H1 (cell line): ENCODE measurements around the gene PPP2R3B. TPM values are rescaled to one million over a fixed set of nuclear protein-coding genes. Genes with fewer than 3 reads are reported as not detected.

Experiments
- CTCF ChIA-PET: fragments of 300-600 bp; sonication (Branson Sonifier 250); formaldehyde crosslinking; loops from one replicate; lab custom pipeline; 2021; ENCODE audit not compliant: partially characterized antibody; lab: Charles Lee
- POLR2A ChIA-PET: fragments of 300-600 bp; sonication (Branson Sonifier 250); formaldehyde crosslinking; loops from one replicate; lab custom pipeline; 2021; ENCODE audit warnings: inconsistent platforms; ENCODE audit not compliant: partially characterized antibody; lab: Charles Lee
- DNase-seq, 2 experiments: peaks; one replicate each; pipeline versions ENCODE4 v3.0.0 to v3.0.0-alpha.2; 2010 to 2022; ENCODE audit warnings: low spot score in 2 of 2, low read depth in 1 of 2, mixed read lengths in 1 of 2
- FAIRE-seq: peaks from 2 replicates; lab custom pipeline; 2011; peaks lifted over from hg19 to GRCh38; lab: Jason Lieb, UNC
- H2AFZ ChIP-seq: 2 replicates; pipeline ENCODE4 v1.8.1; 2012; ENCODE audit warnings: low read length, inconsistent platforms
- H2AK5ac ChIP-seq: 2 replicates; pipeline ENCODE4 v1.6.1; 2013; ENCODE audit warnings: low read depth, low read length
- H2BK120ac ChIP-seq: replicated peaks from 2 replicates; pipeline ENCODE3; 2013; ENCODE audit warnings: low read depth, low read length, inconsistent platforms
- H2BK12ac ChIP-seq: 2 replicates; pipeline ENCODE4 v1.6.1; 2013; ENCODE audit warnings: low read depth, low read length
- H2BK15ac ChIP-seq: 2 replicates; pipeline ENCODE4 v1.6.1; 2013; ENCODE audit warnings: low read length
- H2BK20ac ChIP-seq: 2 replicates; pipeline ENCODE4 v1.6.1; 2013; ENCODE audit warnings: low read length
- H2BK5ac ChIP-seq: 2 replicates; pipeline ENCODE4 v1.6.1; 2013; ENCODE audit warnings: low read depth, low read length
- H3K14ac ChIP-seq: 2 replicates; pipeline ENCODE4 v1.6.1; 2013; ENCODE audit warnings: inconsistent platforms; ENCODE audit not compliant: insufficient read length
- H3K18ac ChIP-seq: 2 replicates; pipeline ENCODE4 v1.6.1; 2013; ENCODE audit warnings: low read length; ENCODE audit errors: extremely low read depth
- H3K23ac ChIP-seq: 2 replicates; pipeline ENCODE4 v1.6.1; 2013; ENCODE audit warnings: inconsistent platforms; ENCODE audit not compliant: insufficient read length
- H3K23me2 ChIP-seq: 2 replicates; pipeline ENCODE4 v1.6.1; 2013; ENCODE audit warnings: low read depth, low read length
- H3K27ac ChIP-seq: 2 replicates; pipeline ENCODE4 v1.6.1; 2011; ENCODE audit warnings: low read depth, low read length, inconsistent platforms
- H3K27me3 ChIP-seq, 4 experiments: replicated peaks in 1 of 4; 1 replicate in 1 of 4; 2 replicates in 3 of 4; pipeline versions ENCODE4 v1.6.1 to v1.8.1; 2011 to 2013; ENCODE audit warnings: low read length in 3 of 4, mild to moderate bottlenecking in 3 of 4, inconsistent platforms in 2 of 4, mixed read lengths in 2 of 4, moderate library complexity in 1 of 4; ENCODE audit not compliant: control insufficient read depth in 3 of 4, insufficient read depth in 3 of 4; ENCODE audit errors: extremely low read depth in 1 of 4
- H3K36me3 ChIP-seq, 4 experiments: 2 replicates each; pipeline versions ENCODE4 v1.6.1 to v1.8.1; 2011 to 2013; ENCODE audit warnings: mild to moderate bottlenecking in 4 of 4, low read length in 3 of 4, moderate library complexity in 2 of 4, control low read depth in 1 of 4, inconsistent platforms in 1 of 4; ENCODE audit not compliant: insufficient read depth in 4 of 4, control insufficient read depth in 2 of 4
- H3K4ac ChIP-seq: replicated peaks from 2 replicates; pipeline ENCODE3; 2013; ENCODE audit warnings: low read length, low read depth, mixed read lengths, inconsistent platforms; ENCODE audit not compliant: insufficient read length
- H3K4me1 ChIP-seq, 4 experiments: replicated peaks in 1 of 4; 1 replicate in 1 of 4; 2 replicates in 3 of 4; pipeline versions ENCODE4 v1.6.1 to v1.8.1; 2011 to 2013; ENCODE audit warnings: low read length in 3 of 4, inconsistent platforms in 2 of 4, mixed read lengths in 1 of 4; ENCODE audit not compliant: insufficient read depth in 4 of 4, control insufficient read depth in 3 of 4
- H3K4me2 ChIP-seq, 2 experiments: 2 replicates each; pipeline versions ENCODE4 v1.6.1 to v1.8.1; 2011 to 2013; ENCODE audit warnings: low read depth in 2 of 2, low read length in 2 of 2, control low read depth in 1 of 2, inconsistent platforms in 1 of 2, mild to moderate bottlenecking in 1 of 2; ENCODE audit not compliant: insufficient read depth in 1 of 2
- H3K4me3 ChIP-seq, 4 experiments: fragments of 200-600, 300-600 bp in 1 of 4; sonication (generic), shearing (Covaris generic), sonication (Bioruptor Twin) in 1 of 4; 2 replicates each; pipeline versions ENCODE4 v1.5.1 to v1.8.1; 2011 to 2016; ENCODE audit warnings: low read length in 4 of 4, low read depth in 3 of 4, control low read depth in 2 of 4, inconsistent platforms in 2 of 4, mild to moderate bottlenecking in 2 of 4, mixed read lengths in 1 of 4, moderate library complexity in 1 of 4; ENCODE audit not compliant: insufficient read depth in 2 of 4; ENCODE audit errors: extremely low read depth in 1 of 4
- H3K56ac ChIP-seq: replicated peaks from 2 replicates; pipeline ENCODE3; 2013; ENCODE audit warnings: low read depth, mild to moderate bottlenecking, mixed read lengths, low read length, inconsistent platforms; ENCODE audit not compliant: insufficient read length
- H3K79me1 ChIP-seq: 2 replicates; pipeline ENCODE4 v1.6.1; 2013; ENCODE audit warnings: low read depth, low read length, control low read depth
- H3K79me2 ChIP-seq, 2 experiments: 2 replicates each; pipeline versions ENCODE4 v1.6.1 to v1.8.1; 2012 to 2013; ENCODE audit warnings: low read length in 2 of 2, mild to moderate bottlenecking in 2 of 2, inconsistent platforms in 1 of 2; ENCODE audit not compliant: insufficient read depth in 2 of 2, control insufficient read depth in 1 of 2
- H3K9ac ChIP-seq, 4 experiments: replicated peaks in 1 of 4; 1 replicate in 1 of 4; 2 replicates in 3 of 4; pipeline versions ENCODE4 v1.6.1 to v1.8.1; 2011 to 2013; ENCODE audit warnings: low read depth in 3 of 4, low read length in 3 of 4, control low read depth in 2 of 4, mild to moderate bottlenecking in 2 of 4, moderate library complexity in 2 of 4, inconsistent platforms in 1 of 4; ENCODE audit errors: extremely low read depth in 1 of 4
- H3K9me3 ChIP-seq, 2 experiments: 2 replicates each; pipeline versions ENCODE4 v1.6.1 to v1.8.1; 2012 to 2013; ENCODE audit warnings: mild to moderate bottlenecking in 2 of 2, moderate library complexity in 2 of 2, control low read depth in 1 of 2, inconsistent platforms in 1 of 2, low read depth in 1 of 2, low read length in 1 of 2, mixed read lengths in 1 of 2; ENCODE audit not compliant: insufficient read depth in 2 of 2
- H4K20me1 ChIP-seq, 2 experiments: replicated peaks in 1 of 2; 2 replicates each; pipeline versions ENCODE3 to v1.8.1; 2011 to 2013; ENCODE audit warnings: inconsistent platforms in 2 of 2, low read length in 2 of 2, mild to moderate bottlenecking in 1 of 2; ENCODE audit not compliant: insufficient read depth in 2 of 2, control insufficient read depth in 1 of 2
- H4K5ac ChIP-seq: 2 replicates; pipeline ENCODE4 v1.6.1; 2013; ENCODE audit warnings: low read length, low read depth, mixed read lengths, inconsistent platforms; ENCODE audit not compliant: insufficient read length
- H4K8ac ChIP-seq: 2 replicates; pipeline ENCODE4 v1.8.0; 2013; ENCODE audit warnings: mild to moderate bottlenecking, moderate library complexity, low read length, inconsistent platforms; ENCODE audit not compliant: insufficient read depth; ENCODE audit errors: extremely low read depth
- H4K91ac ChIP-seq: replicated peaks from 2 replicates; pipeline ENCODE3; 2013; ENCODE audit warnings: low read length, mixed read lengths, inconsistent platforms; ENCODE audit not compliant: insufficient read length
- HDAC2 ChIP-seq, 2 experiments: fragments of 300-600 bp in 1 of 2; sonication (generic) in 1 of 2; IDR thresholded peaks; 2 replicates each; pipeline ENCODE4 v1.6.1; 2011 to 2012; ENCODE audit warnings: low read depth in 2 of 2, low read length in 2 of 2, mild to moderate bottlenecking in 2 of 2, moderate library complexity in 2 of 2, borderline replicate concordance in 1 of 2, inconsistent platforms in 1 of 2
- NANOG ChIP-seq: IDR thresholded peaks from 2 replicates; pipeline ENCODE4 v1.6.1; 2011; ENCODE audit warnings: low read length, low read depth, mild to moderate bottlenecking, inconsistent platforms; ENCODE audit not compliant: insufficient read depth, poor library complexity, severe bottlenecking
- RAD21 ChIP-seq, 2 experiments: IDR thresholded peaks in 1 of 2; conservative IDR thresholded peaks in 1 of 2; 2 replicates each; pipeline ENCODE4 v1.6.1; 2011; ENCODE audit warnings: low read depth in 2 of 2, low read length in 2 of 2, improper control_type of control experiment in 1 of 2, inconsistent platforms in 1 of 2, mild to moderate bottlenecking in 1 of 2, moderate library complexity in 1 of 2
- RFX5 ChIP-seq: IDR thresholded peaks from 2 replicates; pipeline ENCODE4 v1.6.1; 2011; ENCODE audit warnings: low read depth, low read length, improper control_type of control experiment, borderline replicate concordance
- SIX5 ChIP-seq: IDR thresholded peaks from 2 replicates; pipeline ENCODE4 v1.6.1; 2011; ENCODE audit warnings: mild to moderate bottlenecking, low read depth, low read length
- YY1 ChIP-seq: IDR thresholded peaks from 2 replicates; pipeline ENCODE4 v1.6.1; 2011; ENCODE audit warnings: low read depth, mild to moderate bottlenecking, low read length
- WGBS, 2 experiments: shearing (Covaris generic) in 1 of 2; methylation state at CpG; one replicate each; pipeline versions ENCODE4 v1.1.6 to v1.1.7; 2013 to 2015; ENCODE audit warnings: low lambda C conversion rate in 2 of 2, mixed read lengths in 2 of 2, inconsistent platforms in 1 of 2, low coverage in 1 of 2, missing lambda C conversion rate in 1 of 2; ENCODE audit not compliant: insufficient replicate concordance in 2 of 2, insufficient coverage in 1 of 2, insufficient read length in 1 of 2; ENCODE audit errors: extremely low coverage in 1 of 2, missing lambda C conversion rate in 1 of 2; 5-methylcytosine and 5-hydroxymethylcytosine counted together
- polyA plus RNA-seq, 7 experiments: library from polyadenylated mRNA; depleted of rRNA in 3 of 7; stranded (reverse) in 5 of 7; unstranded in 2 of 7; fragments of >200 nt in 5 of 7; fragments of 200-250 nt in 2 of 7; gene quantifications; 1 replicate in 5 of 7; 2 replicates in 1 of 7; 4 replicates in 1 of 7; pipeline versions ENCODE4 v1.2.1 to v1.2.3, GENCODE V29; 2011 to 2013; ENCODE audit warnings: missing spikeins in 2 of 7, mixed read lengths in 2 of 7
- total RNA-seq: library from RNA; stranded (reverse); fragmentation: NEBNext Ultra II Directional; extraction: Animal tissue kit (Norgen Biotek cat#: 25700); gene quantifications from 2 replicates; pipeline ENCODE4 v1.2.1, GENCODE V29; 2021
- TF ChIP-seq, protein P1 (sequence below): IDR thresholded peaks from 2 replicates; pipeline ENCODE4 v1.6.1; 2011; ENCODE audit warnings: low read length, improper control_type of control experiment

Gene PPP2R3B
- total and polyA plus RNA-seq, 2 of the 8 experiments (the other 6 are each of a cell fraction or from before 2014, with no cell fraction given), result 47.6 to 86.7 TPM

- no peak overlapping the region for H4K8ac ChIP-seq
- TF ChIP-seq HDAC2 (IDR thresholded peaks at IDR 0.05; ENCODE audit: borderline replicate concordance in 1 of 2, low read depth in 2 of 2, low read length in 2 of 2), result no peak
- no peak for TF ChIP-seq NANOG
- no peak for TF ChIP-seq RAD21 (IDR thresholded peaks at IDR 0.05 in 1 of 2, conservative IDR thresholded peaks at IDR 0.05 in 1 of 2; ENCODE audit: low read depth in 2 of 2, low read length in 2 of 2)
- no peak for TF ChIP-seq YY1
- TF ChIP-seq RFX5, result no peak
- TF ChIP-seq, protein P1, sequence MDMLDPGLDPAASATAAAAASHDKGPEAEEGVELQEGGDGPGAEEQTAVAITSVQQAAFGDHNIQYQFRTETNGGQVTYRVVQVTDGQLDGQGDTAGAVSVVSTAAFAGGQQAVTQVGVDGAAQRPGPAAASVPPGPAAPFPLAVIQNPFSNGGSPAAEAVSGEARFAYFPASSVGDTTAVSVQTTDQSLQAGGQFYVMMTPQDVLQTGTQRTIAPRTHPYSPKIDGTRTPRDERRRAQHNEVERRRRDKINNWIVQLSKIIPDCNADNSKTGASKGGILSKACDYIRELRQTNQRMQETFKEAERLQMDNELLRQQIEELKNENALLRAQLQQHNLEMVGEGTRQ, result no peak
- no peak for TF ChIP-seq SIX5
- no peak overlapping the region for H3K14ac ChIP-seq
- no peak overlapping the region for H3K9ac ChIP-seq
- peaks cover 15% of the 10 kb centered on the region for H3K79me1 ChIP-seq
- no peak overlapping the region for H2BK20ac ChIP-seq
- H4K20me1 ChIP-seq, result peaks cover 10 to 16% of the 10 kb centered on the region in 2 experiments
- WGBS, 2 experiments, result 95% methylated on average over 37 of the region's 39 CpGs; no CpG with 5 or more reads in 1 of the 2 experiments
- no peak overlapping the region for H3K18ac ChIP-seq
- FAIRE-seq, result no peak
- no peaks in the 10 kb centered on the region for H3K23me2 ChIP-seq
- H3K79me2 ChIP-seq, result peaks cover 0 to 73% of the 10 kb centered on the region in 2 experiments; a peak in 2 of 4 replicates
- H3K27me3 ChIP-seq, result no peaks in the 10 kb centered on the region
- DNase-seq, result peak in 1 of 2 experiments; percentile 41
- no peak overlapping the region for H3K56ac ChIP-seq
- H2AK5ac ChIP-seq, result no peak overlapping the region
- H4K91ac ChIP-seq, result no peak overlapping the region
- no peak overlapping the region for H3K23ac ChIP-seq
- H4K5ac ChIP-seq, result no peak overlapping the region
- no peak overlapping the region for H2BK12ac ChIP-seq
- H2BK120ac ChIP-seq, result no peak overlapping the region
- H3K4me1 ChIP-seq, result no peaks in the 10 kb centered on the region; a peak in 1 of 7 replicates
- POLR2A ChIA-PET, result no interaction called here
- no peak overlapping the region for H3K4me3 ChIP-seq
- no peak overlapping the region for H2AFZ ChIP-seq
- peaks cover 0 to 11% (median 2%) of the 10 kb centered on the region in 4 experiments; a peak in 5 of 8 replicates for H3K36me3 ChIP-seq
- CTCF ChIA-PET, result no interaction called here
- H3K4ac ChIP-seq, result no peak overlapping the region
- no peak overlapping the region for H3K27ac ChIP-seq
- H3K9me3 ChIP-seq, result no peaks in the 10 kb centered on the region
- H2BK15ac ChIP-seq, result no peak overlapping the region
- H2BK5ac ChIP-seq, result 0 out of 2 replicates have a peak overlapping the region, but pooled peaks have one; percentile 21
- no peak overlapping the region for H3K4me2 ChIP-seq
These were observed 34.0 kb downstream of the PPP2R3B start for GRCh38 chrX:352582-353314.
